NB4 (cell line): Measurements from ENCODE around the gene SHB.
A peak's percentile ranks its signal among the peaks of the same experiment; 100 is the strongest.

Experiments
- DNase-seq: peaks from one replicate; pipeline ENCODE4 v3.0.0; 2010; ENCODE audit warnings: low read depth
- H3K4me3 ChIP-seq: one replicate; pipeline ENCODE4 v1.5.1; 2011; ENCODE audit warnings: mild to moderate bottlenecking, low read depth, low read length, moderate library complexity
- CTCF ChIP-seq: IDR thresholded peaks from one replicate; pipeline ENCODE4 v1.5.1; 2012; ENCODE audit warnings: low read depth, low read length
- MAX ChIP-seq: IDR thresholded peaks from 2 replicates; pipeline ENCODE4 v1.6.1; 2011; ENCODE audit warnings: low read depth, low read length
- MYC ChIP-seq: IDR thresholded peaks from 2 replicates; pipeline ENCODE4 v1.6.1; 2011; ENCODE audit warnings: low read depth, low read length
- POLR2A ChIP-seq: IDR thresholded peaks from 2 replicates; pipeline ENCODE4 v1.6.1; 2011; ENCODE audit warnings: mild to moderate bottlenecking; ENCODE audit not compliant: insufficient read length; ENCODE audit errors: extremely low read depth

The SHB gene

GRCh38 chr9:37909326-37909725 lies 159.7 kb downstream of the SHB start:
- TF ChIP-seq MAX (no peak), CTCF (no peak), MYC (no peak), POLR2A (no peak)
- H3K4me3 ChIP-seq: no peak overlapping the region
- no peak for DNase-seq

- peak; percentile 84 for DNase-seq
- no peak for TF ChIP-seq POLR2A
- no peak for TF ChIP-seq MAX
- no peak for TF ChIP-seq MYC
- TF ChIP-seq CTCF: no peak
- no peak overlapping the region for H3K4me3 ChIP-seq
Observed at GRCh38 chr9:37908698-37909186, 160.3 kb downstream of the SHB start.

- TF ChIP-seq CTCF: no peak
- TF ChIP-seq MYC: no peak
- no peak for DNase-seq
Observed at GRCh38 chr9:37908283-37908682, 160.7 kb downstream of the SHB start.

GRCh38 chr9:37906312-37907239 lies 162.5 kb downstream of the SHB start:
- H3K4me3 ChIP-seq: no peak overlapping the region
- no peak for DNase-seq
- no peak for TF ChIP-seq MAX

More at GRCh38 chr9:37908283-37908682, 160.7 kb downstream of the SHB start:
- H3K4me3 ChIP-seq: no peak overlapping the region

GRCh38 chr9:37905776-37906175 lies 163.3 kb downstream of the SHB start:
- no peak overlapping the region for H3K4me3 ChIP-seq
- DNase-seq: no peak
- TF ChIP-seq MYC (no peak), MAX (no peak)

GRCh38 chr9:37905131-37905505 lies 163.9 kb downstream of the SHB start:
- no peak for DNase-seq
- TF ChIP-seq MYC: no peak
- TF ChIP-seq MAX: no peak
- no peak for TF ChIP-seq CTCF
- no peak for TF ChIP-seq POLR2A
- no peak overlapping the region for H3K4me3 ChIP-seq
